Activated gamma-delta T cell treated with Interleukin-2 at 50 U/mL for 16 hours (primary cell): ENCODE results near the gene CRYAA.
"Not testable (repeated sequence)": the region's sequence is repeated elsewhere in the genome, so short reads cannot be mapped to it uniquely, and the experiment has no call there.

Experiments used
- DNase-seq: peaks from one replicate; pipeline ENCODE4 v3.0.0-alpha.2; 2020

The CRYAA gene

DNA sequence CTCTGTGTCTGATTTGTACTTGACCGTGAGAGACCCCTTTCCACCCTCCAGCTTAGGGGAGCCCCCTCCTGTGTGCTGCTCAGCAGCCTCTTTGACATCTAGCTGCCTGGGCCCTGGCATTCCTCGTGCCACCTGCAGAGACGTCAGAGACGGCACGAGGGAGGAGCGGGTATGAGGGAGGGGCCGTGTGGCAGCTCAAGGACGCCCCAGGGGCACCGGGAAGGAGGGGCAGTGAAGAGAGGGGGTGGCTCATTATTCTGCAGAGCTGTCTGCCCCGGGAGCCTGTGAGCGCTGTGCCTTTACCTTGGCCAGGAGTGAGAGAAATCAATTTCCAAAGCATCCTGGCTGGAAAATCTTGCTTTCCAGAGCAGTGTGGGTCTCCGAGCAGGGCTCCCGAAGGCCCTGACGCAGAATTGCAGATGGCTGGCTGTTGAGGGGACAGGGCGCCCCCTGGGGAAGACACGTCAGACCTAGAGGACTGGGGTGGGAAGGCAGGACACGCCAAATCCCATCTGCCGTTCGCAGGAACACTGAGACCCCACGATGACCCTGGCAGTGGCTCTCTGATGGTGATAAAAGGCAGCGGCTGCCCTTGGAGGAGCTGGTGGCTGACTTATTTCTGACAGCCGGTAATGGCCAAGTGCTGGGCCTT lies 9.5 kb downstream of the CRYAA start:
- not testable (repeated sequence) for DNase-seq

DNA sequence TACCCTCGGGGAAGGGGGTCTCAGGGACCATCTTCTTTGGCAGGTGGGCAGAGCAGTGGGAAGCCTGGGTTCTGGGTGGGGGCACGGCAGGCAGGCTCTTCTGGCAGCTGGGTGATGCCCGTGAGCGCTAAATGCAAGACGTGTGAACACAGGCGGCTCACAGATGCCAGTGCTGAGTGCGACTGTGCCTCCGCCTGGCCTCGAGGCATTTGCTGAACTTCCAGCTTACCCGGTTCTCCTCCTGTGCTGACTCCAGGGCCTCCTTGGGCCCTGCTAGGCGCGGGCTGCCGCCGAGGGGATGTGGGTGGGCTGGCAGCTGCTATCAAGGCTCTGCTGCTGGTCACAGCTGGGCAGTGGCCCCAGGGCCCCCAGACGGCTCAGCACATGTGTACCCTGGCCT lies 12.2 kb downstream of the CRYAA start:
- DNase-seq: not testable (repeated sequence)

DNA sequence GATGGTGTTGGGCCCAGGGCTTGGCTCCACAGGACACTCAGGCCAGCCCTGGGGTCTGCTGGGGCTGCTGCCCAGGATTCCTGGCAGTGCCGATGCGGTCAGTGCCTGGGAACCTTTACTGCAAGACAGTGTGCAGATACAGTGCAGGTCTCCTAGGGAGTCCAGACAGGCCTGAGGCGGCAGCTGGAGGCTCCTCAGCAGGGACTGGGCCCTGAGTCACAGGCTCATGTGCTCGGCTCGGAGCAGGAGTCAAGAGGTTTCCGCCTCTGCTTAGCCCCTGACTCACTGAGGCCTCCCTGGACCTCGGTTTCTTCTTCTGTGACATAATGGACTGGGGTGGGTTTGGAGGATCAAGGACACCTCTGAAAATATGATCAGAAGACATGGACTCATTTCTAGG lies 18.5 kb downstream of the CRYAA start:
- DNase-seq: not testable (repeated sequence)

DNA sequence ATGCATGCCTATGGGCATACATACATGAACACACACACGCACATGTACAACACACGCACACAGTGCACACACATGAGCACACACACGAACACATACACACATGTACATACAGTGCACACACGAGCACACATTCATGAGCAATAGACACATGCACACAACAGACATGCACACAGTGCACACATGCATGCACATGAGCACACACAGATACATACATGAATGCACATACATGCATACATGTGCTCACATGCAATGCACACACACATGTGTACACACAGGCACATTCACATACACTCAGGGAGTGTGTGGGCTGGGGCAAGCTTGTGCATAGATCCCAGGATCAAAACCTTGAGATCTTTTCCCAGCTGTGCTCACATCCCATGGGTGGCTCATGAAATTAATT lies 18.9 kb downstream of the CRYAA start:
- no peak for DNase-seq

DNA sequence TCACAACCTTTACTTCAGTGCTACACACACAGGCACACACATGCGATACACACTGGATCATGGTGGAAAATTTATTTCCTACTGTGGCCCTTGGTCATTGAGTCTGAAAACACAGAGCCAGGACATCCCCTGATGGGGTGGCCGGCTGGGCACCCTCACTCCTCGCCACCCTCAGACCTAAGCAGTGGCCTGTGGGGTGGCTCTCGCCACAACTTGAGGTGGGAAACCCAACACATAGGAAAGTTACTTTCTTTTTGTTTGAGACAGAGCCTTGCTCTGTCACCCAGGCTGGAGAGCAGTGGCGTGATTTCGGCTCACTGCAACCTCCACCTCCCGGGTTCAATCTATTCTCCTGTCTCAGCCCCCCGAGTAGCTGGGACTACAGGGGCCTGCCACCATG lies 19.4 kb downstream of the CRYAA start:
- DNase-seq: no peak

DNA sequence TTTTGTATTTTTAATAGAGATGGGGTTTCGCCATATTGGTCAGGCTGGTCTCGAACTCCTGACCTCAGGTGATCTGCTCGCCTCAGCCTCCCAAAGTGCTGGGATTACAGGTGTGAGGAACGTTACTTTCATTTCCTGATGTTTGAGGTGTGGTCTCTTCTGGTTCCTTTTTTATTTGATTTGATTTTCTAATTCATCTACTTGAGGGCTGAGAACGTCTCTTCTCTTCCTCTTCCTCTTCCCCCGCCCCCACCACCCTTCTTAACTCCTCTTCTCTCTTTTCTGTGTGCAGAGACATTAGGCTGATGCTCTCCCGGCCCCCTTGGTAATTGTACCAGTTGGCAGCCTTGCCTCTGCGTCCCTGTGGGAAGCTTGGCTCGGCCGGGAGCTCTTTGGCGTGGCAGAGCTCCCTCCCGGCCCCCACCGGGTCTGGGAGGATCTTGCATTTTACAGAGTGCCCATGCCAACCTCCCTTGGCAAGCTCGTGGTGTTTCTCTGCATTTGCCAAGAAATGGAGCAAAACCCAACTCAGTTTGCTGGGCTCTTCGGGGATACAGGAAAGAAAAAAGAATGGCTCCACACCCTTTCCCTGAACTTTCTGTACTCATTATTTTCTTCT lies 19.9 kb downstream of the CRYAA start:
- no peak for DNase-seq

DNA sequence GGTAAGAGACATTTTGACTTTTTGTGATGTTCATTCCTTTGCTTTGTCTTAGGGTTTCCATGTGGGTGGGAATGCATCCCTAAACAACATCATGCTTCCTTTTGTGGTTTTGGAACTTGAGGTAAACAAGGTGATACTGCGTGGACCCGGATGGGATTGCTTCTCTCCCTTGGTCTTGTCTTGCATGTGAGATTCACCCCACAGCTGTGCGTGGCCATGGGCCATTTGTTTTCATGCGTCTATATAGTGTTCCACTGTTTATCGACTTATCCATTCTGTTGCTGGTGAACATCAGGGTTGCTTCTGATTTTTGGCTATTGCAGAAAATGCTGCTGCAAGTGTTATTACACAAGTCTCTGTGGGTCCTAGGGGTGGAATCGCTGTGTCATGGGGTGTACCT lies 21.1 kb downstream of the CRYAA start:
- no peak for DNase-seq

DNA sequence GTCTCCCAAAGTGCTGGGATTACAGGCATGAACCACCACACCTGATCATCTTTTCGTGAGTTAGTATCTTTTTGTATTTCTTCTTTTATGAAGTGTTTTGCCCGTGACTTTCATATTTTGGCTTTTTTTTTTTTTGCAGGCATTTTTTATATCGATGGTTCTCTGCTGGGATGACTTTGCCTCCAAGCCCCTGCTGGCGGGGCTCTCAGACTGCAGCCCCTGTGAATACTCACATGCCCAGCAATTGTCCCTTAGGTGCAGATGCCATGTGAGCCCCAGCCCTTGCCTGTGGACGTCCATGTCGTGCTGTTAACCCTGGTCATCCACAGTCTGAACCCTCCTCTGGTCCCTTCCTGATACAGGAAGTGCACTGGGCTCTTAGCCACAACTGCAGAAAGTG lies 21.7 kb downstream of the CRYAA start:
- no peak for DNase-seq

DNA sequence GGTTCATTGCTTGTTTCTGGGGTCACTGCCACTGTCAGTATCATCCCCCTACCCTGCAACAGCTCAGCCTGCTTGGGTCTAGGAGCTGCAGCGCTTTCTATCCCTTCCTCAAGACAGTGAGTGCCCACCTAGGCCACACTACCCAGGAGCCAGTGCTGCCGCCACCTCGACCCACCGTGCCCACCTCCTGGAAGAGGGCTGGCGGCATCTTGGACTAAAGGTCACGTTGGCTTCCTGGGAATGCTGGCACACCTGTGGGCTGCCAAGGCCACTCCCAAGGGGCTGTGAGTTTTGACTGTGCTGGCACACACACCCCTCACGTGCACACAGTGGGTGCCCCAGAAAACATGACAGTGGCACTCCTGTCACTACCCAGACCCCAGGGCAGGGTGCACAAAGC lies 22.1 kb downstream of the CRYAA start:
- no peak for DNase-seq

DNA sequence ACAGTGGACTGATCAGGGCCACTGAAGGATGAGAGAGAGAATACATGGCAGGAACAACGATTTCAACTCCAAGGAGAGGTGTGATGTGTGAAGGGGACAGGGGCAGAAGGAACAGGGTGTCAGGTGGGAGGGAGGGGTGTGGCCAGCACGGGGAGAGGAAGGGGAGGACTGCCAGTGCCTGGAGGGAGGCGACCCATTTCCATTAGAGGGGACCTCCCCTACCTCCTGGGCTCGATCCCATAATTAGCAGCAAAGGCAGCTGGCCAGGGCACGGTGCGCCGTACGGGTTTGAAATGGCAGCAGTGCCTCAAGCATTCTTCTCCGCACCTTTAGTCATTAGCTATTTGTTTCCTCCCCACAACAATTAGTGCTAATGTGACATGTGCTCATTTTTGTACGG lies 22.7 kb downstream of the CRYAA start:
- DNase-seq: no peak

DNA sequence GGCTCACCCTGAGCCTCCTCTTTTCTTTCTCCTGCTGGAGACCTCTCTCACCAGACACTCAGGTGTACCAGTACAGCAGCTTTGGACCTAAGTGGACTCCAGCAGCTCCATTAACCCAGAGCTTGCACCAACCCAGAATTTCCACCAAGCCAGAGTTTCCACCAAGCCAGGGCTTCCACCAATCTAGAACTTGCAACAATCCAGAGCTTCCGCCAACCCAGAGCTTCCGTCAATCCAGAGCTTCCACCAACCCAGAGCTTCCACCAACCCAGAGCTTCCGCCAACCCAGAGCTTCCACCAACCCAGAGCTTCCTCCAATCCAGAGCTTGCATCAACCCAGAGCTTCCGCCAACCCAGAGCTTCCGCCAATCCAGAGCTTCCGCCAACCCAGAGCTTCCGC lies 23.2 kb downstream of the CRYAA start:
- DNase-seq: no peak

DNA sequence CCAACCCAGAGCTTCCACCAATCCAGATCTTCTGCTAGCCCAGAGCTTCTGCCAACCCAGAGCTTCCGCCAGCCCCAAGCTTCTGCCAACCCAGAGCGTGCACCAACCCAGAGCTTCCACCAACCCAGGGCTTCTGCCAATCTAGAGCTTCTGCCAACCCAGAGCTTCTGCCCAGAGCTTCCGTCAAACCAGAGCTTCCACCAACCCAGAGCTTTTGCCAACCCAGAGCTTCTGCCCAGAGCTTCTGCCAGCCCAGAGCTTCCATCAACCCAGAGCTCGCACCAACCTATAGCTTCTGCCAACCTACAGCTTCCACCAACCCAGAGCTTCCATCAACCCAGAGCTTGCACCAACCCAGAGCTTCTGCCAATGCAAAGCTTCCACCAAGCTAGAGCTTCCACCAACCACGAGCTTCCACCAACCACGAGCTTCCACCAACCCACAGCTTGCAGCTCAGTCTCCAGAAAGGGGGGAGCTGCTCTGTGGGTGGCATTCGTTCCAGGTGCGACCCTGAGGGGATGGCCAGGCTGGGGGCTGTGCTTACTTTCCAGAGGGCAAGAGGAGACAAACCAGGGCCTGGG lies 23.8 kb downstream of the CRYAA start:
- DNase-seq: no peak

DNA sequence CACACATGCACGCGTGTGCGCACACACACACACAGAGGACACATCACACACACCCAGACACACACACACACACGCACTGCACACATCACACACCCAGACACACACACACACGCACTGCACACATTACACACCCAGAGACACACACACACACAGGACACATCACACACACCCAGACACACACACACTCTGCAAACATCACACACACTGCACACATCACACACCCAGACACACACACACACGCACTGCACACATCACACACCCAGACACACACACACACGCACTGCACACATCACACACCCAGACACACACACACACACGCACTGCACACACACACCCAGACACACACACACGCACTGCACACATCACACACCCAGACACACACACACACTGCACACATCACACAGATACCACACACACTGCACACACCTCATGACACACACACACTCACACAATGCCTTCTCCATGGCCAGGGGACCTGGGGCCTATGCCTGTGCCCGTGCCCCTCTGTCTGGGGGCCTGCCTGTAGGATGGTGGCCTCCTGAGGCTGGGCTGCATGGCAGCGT lies 24.4 kb downstream of the CRYAA start:
- DNase-seq: no peak

DNA sequence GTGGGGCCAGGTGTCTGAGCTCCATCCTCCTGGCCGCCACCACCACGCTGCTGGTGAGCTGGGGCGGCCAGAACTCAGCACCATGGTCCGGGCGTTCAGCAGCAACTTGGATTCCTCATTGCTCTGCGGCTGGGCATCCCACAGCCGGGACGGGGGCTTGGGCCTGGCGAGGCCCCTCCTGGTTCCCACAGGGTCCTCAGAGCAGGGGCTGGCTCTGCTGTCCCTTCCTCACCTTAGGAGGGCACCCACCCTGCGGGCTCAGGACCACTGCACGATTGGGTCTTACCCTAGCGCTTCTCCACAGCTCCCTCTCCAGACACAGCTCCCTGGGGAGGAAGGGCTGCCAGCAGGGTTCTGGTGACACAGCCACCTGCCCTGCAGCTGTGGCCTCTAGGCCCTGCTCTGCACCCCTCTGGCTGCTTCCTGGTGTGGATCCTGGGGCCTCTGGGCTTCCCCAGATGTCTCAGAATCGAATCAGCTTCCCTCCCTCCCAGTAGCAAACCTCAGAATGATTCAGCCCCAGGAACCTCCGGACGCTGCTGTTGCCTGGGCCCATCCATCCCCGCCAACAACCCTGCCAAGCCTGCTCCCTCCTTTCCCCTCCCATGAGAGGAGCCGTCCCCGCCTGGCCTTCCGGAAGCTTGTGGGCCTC lies 25.0 kb downstream of the CRYAA start:
- DNase-seq: no peak

DNA sequence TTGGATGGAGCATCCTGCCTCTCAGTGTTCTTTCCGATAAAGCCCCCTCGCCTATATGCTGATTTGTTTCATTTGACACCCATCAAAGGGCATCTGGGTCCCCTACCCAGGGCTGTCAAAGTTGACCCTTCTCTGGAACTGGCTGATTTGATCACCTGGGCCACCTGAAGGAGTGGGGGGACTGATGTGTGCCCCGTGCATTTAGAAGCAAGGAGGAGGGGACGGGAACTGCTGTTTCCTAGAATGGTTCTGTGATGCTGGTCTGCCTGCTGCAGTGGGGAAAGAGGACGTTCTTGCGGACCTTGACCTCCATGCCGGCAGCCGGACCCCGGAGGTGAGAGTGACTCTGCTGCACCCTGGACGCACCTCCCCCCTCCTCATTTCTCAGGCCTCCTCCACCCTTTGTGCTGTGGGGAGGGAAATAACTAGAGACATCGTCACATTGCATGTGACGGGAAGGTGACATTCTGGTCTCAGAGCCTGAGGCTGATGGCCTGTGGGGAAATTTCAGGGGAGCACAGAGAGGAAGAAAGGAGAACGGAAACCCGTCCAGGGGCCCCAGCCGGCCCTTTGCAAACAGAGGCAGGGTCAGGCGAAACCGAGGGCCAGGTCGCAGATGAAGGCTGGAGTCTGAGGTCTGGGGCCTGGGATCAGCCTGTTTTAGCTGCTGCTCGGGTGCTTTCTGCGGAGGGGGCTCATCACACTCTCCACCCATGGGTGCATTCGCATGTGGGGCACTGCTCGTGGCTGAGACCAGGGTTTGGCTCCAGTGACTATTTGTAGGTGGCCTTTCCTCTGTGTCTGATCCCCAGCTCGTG lies 25.7 kb downstream of the CRYAA start:
- DNase-seq: no peak

DNA sequence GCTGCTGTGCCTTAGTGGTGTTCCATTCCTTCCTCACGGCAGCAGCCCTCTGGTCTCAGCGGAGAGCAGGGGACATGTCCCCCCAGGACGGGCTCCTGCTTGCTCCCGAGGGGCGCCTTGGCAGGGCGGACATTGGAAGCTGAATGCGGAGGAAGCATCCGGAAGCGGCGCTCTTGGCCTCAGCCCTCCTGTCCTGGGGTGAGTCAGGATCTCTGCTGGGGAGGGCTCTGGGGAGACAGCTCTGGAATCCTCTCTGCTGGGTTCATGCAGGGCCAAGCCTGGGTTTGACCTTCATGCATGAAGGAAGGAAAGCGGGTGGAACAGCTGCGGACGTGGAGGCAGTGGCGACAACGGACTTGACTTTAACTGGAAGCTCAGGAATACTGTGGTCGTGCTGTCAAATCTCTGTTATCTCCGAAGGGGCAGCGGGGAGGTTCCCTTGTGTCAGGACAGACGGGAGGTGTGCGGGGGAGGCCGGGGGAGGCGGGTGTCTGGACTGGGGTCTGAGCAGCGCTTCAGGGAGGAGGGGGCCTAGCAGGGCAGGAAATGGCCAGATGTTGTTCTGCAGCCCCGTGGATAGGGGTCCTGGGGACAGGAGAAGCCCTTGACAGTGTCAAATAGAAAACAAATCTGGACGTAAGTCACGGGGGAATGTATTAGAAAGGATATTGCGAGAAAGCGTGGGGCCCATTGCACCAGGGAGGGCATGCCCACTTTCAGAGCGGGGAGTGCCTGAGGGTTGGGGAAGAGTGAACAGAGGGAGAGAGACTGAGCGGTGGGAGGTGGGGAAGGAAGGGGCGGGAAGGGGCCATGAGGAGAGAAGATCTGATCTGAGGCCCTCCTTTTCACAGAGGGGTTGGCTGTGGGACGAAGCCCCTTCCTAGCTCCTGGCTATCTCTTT lies 26.6 kb downstream of the CRYAA start:
- no peak for DNase-seq

DNA sequence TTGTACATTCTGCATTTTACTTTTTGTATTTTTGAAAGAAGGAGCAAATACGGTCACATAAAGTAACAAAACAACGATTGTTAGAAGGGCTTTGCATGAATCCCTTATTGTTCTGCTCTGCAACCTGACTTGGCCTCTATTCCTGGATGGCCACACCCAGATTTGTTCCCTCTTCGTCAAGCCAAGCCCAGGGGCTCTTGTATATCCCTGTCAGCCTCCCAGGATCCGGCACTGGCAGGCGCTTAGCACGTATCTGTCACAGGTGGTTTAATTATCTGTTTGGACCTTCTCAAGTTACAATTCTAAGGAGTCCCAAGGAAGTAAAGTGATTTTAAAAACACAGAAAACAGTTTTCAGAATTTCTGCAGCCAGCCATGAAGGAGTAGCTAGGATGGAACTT lies 28.0 kb downstream of the CRYAA start:
- DNase-seq: no peak

DNA sequence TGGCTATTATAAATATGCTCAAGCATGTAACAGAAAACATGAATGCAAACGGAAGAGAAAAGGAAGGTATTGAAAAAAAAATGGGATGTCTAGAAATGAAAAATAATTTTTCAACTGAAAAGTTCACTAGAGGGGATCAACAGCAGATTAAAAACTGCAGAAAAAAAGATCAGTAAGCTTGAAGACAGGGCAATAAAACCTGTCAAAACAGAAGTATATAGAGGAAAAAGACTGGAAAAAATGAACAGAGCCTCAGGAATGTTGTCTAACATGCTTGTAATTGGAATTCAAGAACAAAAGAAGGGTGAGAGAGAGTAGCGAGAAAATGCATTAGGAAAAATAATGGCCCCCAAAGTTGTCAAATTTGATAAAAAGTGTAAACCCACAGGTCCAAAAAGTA lies 29.6 kb downstream of the CRYAA start:
- no peak for DNase-seq

DNA sequence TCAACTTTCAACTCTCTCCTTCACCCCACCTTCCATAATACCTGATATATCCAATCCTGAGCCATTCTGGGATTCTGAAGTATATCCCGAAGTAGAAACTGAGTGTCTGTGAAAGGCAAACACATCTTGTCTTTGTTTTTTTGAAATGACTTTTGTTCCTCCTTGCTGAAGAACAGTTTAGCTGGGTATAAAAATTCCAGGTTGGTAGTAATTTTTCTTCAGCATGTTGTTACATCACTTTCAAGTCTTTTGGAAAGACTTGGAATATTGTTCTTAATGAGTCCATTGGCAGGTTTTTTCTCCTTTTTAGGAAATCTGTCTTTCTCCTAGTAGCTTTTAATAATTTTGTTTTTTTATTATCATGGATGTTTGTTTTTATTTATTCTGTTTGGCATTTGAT lies 32.7 kb downstream of the CRYAA start:
- DNase-seq: no peak

DNA sequence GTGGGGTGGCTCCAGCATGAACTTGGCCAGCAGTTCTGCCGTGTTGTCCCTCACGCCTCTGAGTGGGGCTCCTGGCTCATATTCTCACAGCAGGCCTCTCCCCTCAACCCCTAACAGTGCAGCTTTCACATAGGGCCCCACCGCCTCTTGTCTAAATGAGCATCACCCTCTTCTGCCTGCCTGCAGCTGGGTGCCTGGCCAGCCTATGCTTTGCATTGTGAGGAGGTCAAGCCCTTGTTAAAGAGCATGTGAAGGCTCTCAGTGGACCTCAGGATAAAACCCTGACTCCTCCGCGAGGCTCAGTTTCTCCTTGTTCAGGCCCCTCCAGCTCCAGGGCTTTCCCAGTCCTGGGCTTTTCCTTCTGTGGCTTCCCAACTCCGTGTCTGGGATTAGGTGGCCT lies 34.8 kb downstream of the CRYAA start:
- DNase-seq: no peak

DNA sequence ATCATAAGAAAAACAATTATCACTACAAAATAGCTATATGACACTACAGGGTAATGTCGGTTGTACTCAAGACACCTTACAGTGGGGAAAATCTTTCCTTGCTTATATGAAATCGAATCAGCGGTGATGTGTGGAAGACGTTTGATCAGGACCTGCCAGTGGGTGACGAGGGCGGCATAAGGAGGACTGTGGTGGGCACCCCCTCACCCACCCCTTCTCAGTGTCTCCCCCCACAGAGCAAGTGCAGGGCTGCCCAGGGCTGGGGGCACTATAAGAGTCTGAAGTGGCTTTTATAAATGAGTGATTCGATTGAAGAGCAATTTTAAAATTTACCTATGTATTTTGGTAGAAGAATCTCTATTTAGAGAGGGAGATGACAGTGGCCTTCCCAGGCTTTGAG lies 35.8 kb downstream of the CRYAA start:
- no peak for DNase-seq
